ENCODE data around the gene PDPK1.

The PDPK1 gene

DNA sequence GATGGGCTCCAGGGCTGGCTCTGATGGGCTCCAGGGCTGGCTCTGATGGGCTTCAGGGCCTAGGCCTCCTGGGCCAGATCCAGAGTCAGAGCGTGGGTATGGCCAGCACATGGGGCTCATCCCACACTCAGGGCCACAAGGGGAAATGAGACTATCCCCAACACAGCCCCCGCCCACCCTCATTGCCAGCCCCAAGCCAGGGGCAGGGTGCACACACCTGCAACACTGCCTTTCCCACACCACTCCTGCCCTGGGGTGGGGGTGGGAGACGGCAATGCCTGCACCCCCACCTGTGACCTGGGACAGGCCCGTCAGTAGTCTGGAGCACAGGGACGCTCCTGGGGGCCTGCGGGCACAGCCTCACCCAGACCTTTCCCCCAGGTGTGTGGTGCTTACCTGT, 38.4 kb upstream of the PDPK1 start:
- TF ChIP-seq, protein P1, sequence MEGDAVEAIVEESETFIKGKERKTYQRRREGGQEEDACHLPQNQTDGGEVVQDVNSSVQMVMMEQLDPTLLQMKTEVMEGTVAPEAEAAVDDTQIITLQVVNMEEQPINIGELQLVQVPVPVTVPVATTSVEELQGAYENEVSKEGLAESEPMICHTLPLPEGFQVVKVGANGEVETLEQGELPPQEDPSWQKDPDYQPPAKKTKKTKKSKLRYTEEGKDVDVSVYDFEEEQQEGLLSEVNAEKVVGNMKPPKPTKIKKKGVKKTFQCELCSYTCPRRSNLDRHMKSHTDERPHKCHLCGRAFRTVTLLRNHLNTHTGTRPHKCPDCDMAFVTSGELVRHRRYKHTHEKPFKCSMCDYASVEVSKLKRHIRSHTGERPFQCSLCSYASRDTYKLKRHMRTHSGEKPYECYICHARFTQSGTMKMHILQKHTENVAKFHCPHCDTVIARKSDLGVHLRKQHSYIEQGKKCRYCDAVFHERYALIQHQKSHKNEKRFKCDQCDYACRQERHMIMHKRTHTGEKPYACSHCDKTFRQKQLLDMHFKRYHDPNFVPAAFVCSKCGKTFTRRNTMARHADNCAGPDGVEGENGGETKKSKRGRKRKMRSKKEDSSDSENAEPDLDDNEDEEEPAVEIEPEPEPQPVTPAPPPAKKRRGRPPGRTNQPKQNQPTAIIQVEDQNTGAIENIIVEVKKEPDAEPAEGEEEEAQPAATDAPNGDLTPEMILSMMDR (IDR thresholded peaks at IDR 0.05; ENCODE audit: borderline replicate concordance, control extremely low read depth, extremely low read depth, insufficient read depth, missing control alignments), result no peak
- in situ Hi-C loops (cut with MboI; ENCODE audit: low sequenced_read_pairs, unreplicated experiment), result loop anchor here (25.0 kb wide), 1 partner anchor 487 kb away; the partner anchor contains the start of genes NPW and ZNF598
- DNase-seq (ENCODE audit: low spot score), result no peak

DNA sequence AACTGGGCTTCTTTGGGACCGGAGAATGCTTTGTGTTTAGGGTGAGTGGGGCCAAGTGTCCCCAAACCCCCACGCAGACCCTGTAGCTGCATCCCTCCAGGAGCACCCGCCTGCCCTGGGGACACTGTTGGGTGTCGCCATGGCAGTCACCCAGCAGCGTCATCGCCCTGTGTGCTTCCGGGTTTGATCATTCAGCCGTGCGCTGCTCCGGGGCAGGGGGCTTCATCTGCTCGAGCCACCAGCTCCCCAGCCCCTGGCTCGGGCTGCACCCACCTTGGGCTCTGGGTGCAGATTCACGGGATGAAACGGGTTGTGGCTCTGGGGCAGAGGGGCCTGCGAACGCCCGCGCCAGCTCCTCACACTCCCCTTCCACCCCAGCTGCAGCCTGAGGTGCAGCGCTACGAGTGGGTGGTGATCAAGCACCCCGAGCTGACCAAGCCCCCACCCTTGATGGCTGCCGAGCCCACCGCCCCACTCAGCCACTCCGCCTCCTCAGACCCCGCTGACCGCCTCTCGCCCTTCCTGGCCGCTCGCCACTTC, 37.9 kb upstream of the PDPK1 start:
- TF ChIP-seq, protein P1 (IDR thresholded peaks at IDR 0.05; ENCODE audit: borderline replicate concordance, control extremely low read depth, extremely low read depth, insufficient read depth, missing control alignments), result no peak
- in situ Hi-C loops (cut with MboI; ENCODE audit: low sequenced_read_pairs, unreplicated experiment), result loop anchor here (25.0 kb wide), 1 partner anchor 488 kb away; the partner anchor contains the start of genes NPW and ZNF598
- DNase-seq (ENCODE audit: low spot score), result no peak

- in situ Hi-C loops (cut with MboI; ENCODE audit: low sequenced_read_pairs, unreplicated experiment), result no loop called here
- no peak for DNase-seq (ENCODE audit: low spot score)
- TF ChIP-seq, protein P1 (IDR thresholded peaks at IDR 0.05; ENCODE audit: borderline replicate concordance, control extremely low read depth, extremely low read depth, insufficient read depth, missing control alignments), result no peak
Observed at GRCh38 chr16:2500430-2500917, 37.3 kb upstream of the PDPK1 start.

- TF ChIP-seq, protein P1 (IDR thresholded peaks at IDR 0.05; ENCODE audit: borderline replicate concordance, control extremely low read depth, extremely low read depth, insufficient read depth, missing control alignments), result peak; percentile 99
- peak; percentile 92 for DNase-seq (ENCODE audit: low spot score)
- in situ Hi-C loops (cut with MboI; ENCODE audit: low sequenced_read_pairs, unreplicated experiment), result no loop called here
Observed at GRCh38 chr16:2500918-2501750, 36.7 kb upstream of the PDPK1 start.

GRCh38 chr16:2501946-2502895, 35.6 kb upstream of the PDPK1 start:
- in situ Hi-C loops (cut with MboI; ENCODE audit: low sequenced_read_pairs, unreplicated experiment), result no loop called here
- DNase-seq (ENCODE audit: low spot score), result no peak
- TF ChIP-seq, protein P1 (IDR thresholded peaks at IDR 0.05; ENCODE audit: borderline replicate concordance, control extremely low read depth, extremely low read depth, insufficient read depth, missing control alignments), result no peak

DNA sequence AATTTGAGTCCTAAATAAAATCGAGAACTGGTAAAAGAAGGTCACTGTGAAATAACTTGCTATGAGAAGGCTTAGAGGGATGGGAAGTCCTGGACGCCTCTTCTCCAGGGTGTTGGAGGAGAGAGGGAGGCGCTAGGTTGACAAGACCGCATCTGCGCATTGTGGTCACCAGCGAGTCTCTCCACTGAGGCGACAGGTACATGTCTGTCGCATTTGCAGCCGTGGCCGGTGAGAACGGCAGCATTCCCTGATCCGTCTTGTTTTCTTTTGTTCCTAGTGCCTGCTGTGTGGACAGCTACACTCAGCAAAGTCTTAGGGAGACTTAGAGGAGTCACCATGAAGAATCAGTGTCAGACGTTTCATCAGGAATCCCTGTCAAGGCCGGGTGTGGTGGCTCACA, 32.1 kb upstream of the PDPK1 start:
- in situ Hi-C loops (cut with MboI; ENCODE audit: low sequenced_read_pairs, unreplicated experiment), result no loop called here
- no peak for DNase-seq (ENCODE audit: low spot score)
- TF ChIP-seq, protein P1 (IDR thresholded peaks at IDR 0.05; ENCODE audit: borderline replicate concordance, control extremely low read depth, extremely low read depth, insufficient read depth, missing control alignments), result no peak

All from GM13976 (cell line).